Uterus (tissue), 4 donors: ENCODE measurements around the gene CADM4. TPM values are rescaled to one million over a fixed set of nuclear protein-coding genes. Genes with fewer than 3 reads are reported as not detected.

Experiments
- DNase-seq, 2 donors: peaks; one replicate each; pipeline ENCODE4 v3.0.0-alpha.2; 2019 to 2020
- H3K27ac ChIP-seq, 2 donors: fragments of 200-600 bp; sonication (generic); 1 replicate in 1 of 2; 2 replicates in 1 of 2; pipeline ENCODE4 v1.5.1; 2016 to 2018
- H3K27me3 ChIP-seq, 2 donors: fragments of 200-600 bp; sonication (generic); one replicate each; pipeline ENCODE4 v1.5.1; 2018 to 2019; ENCODE audit warnings: control low read depth in 1 of 2
- H3K36me3 ChIP-seq, 2 donors: fragments of 200-600 bp; sonication (generic); one replicate each; pipeline ENCODE4 v1.5.1; 2019; ENCODE audit warnings: control low read depth in 1 of 2
- H3K4me1 ChIP-seq, 2 donors: fragments of 200-600 bp; sonication (generic); one replicate each; pipeline ENCODE4 v1.5.1; 2018 to 2019; ENCODE audit warnings: control low read depth in 1 of 2
- H3K4me3 ChIP-seq, 2 donors: fragments of 200-600 bp; sonication (generic); 1 replicate in 1 of 2; 2 replicates in 1 of 2; pipeline ENCODE4 v1.5.1; 2018 to 2019; ENCODE audit warnings: mild to moderate bottlenecking in 1 of 2
- H3K9me3 ChIP-seq, 2 donors: fragments of 200-600 bp; sonication (generic); one replicate each; pipeline ENCODE4 v1.5.1; 2019; ENCODE audit warnings: control low read depth in 1 of 2
- CTCF ChIP-seq, 4 experiments: fragments of 200-600 bp in 2 of 4; fragments of 450-650 bp in 2 of 4; sonication (generic) in 2 of 4; IDR thresholded peaks; one replicate each; pipeline ENCODE4 v1.5.1; 2016 to 2019; ENCODE audit warnings: antibody characterized with exemption in 4 of 4, mild to moderate bottlenecking in 2 of 4, moderate library complexity in 1 of 4
- POLR2A ChIP-seq, 2 donors: fragments of 450-650 bp; IDR thresholded peaks; one replicate each; pipeline ENCODE4 v1.6.1; 2016; ENCODE audit warnings: antibody characterized with exemption in 2 of 2, mild to moderate bottlenecking in 1 of 2, moderate library complexity in 1 of 2
- intact Hi-C: fragments of 100-400 bp; cut with DNase I; formaldehyde crosslinking; loops from one replicate; pipeline ENCODE4 v1.15.1; 2023; ENCODE audit warnings: low total_unique reads
- total RNA-seq, 4 donors: library from RNA; depleted of rRNA in 3 of 4; stranded (reverse); fragments of >200 nt in 3 of 4; gene quantifications; one replicate each; pipeline versions ENCODE4 v1.1.0 to v1.2.4, GENCODE V29; 2014 to 2023
- donor health status: DM: yes; HTN: yes; CAD: no.

Gene CADM4
- total RNA-seq, 4 donors from 2014 or later: 2.1 to 18.6 (median 10.5) TPM

- H3K4me1 ChIP-seq: peaks cover 5 to 20% of the 10 kb centered on the region in 2 donors
- peak within 1 kb of the TSS; percentile 96 to 97 for H3K27ac ChIP-seq
- H3K4me3 ChIP-seq: peak within 1 kb of the TSS; percentile 59 to 64
- intact Hi-C loops: no loop called here
- H3K27me3 ChIP-seq: no peaks in the 10 kb centered on the region
- H3K36me3 ChIP-seq: no peaks in the 10 kb centered on the region
- no peaks in the 10 kb centered on the region for H3K9me3 ChIP-seq
- peak; percentile 100 for DNase-seq
- TF ChIP-seq CTCF (IDR thresholded peaks at IDR 0.05) (peak in 2 of 4 experiments; percentile 37 to 43), POLR2A (IDR thresholded peaks at IDR 0.05) (peak; percentile 80 to 89)
These were observed 43.4 kb downstream of the CADM4 start, which contains the start of the genes IRGQ and ZNF576 for GRCh38 chr19:43595999-43596841. TSS of gene IRGQ (minus strand) at chr19:43596134. CDS start at chr19:43595338, 796 bp downstream. TSS of gene ZNF576 (plus strand) at chr19:43596595. CDS start at chr19:43597109, 514 bp downstream.

GRCh38 chr19:43595605-43595998, 44.0 kb downstream of the CADM4 start:
- Histone ChIP-seq H3K4me1 (peaks cover 5 to 20% of the 10 kb centered on the region in 2 donors), H3K27ac (peak overlapping the region; percentile 87 to 97), H3K36me3 (no peaks in the 10 kb centered on the region), H3K9me3 (no peaks in the 10 kb centered on the region), H3K4me3 (peak overlapping the region; percentile 59 to 64), H3K27me3 (no peaks in the 10 kb centered on the region)
- no peak for DNase-seq
- TF ChIP-seq POLR2A (IDR thresholded peaks at IDR 0.05): no peak
- no peak for TF ChIP-seq CTCF (IDR thresholded peaks at IDR 0.05)
- intact Hi-C loops: no loop called here

- Histone ChIP-seq H3K9me3 (no peaks in the 10 kb centered on the region), H3K27me3 (no peaks in the 10 kb centered on the region), H3K27ac (peak overlapping the region; percentile 87 to 97), H3K4me3 (peak overlapping the region; percentile 59 to 64), H3K4me1 (peaks cover 5 to 20% of the 10 kb centered on the region in 2 donors), H3K36me3 (no peaks in the 10 kb centered on the region)
- peak in 3 of 4 experiments; percentile 30 to 49 (median 31) for TF ChIP-seq CTCF (IDR thresholded peaks at IDR 0.05)
- TF ChIP-seq POLR2A (IDR thresholded peaks at IDR 0.05): no peak
- intact Hi-C loops: no loop called here
- no peak for DNase-seq
These were observed 44.7 kb downstream of the CADM4 start for GRCh38 chr19:43594710-43595604.

- Histone ChIP-seq H3K4me1 (peaks cover 5 to 20% of the 10 kb centered on the region in 2 donors), H3K36me3 (no peaks in the 10 kb centered on the region), H3K9me3 (no peaks in the 10 kb centered on the region), H3K27me3 (no peaks in the 10 kb centered on the region), H3K4me3 (peak overlapping the region; percentile 59 to 64), H3K27ac (peak overlapping the region; percentile 10 to 87)
- intact Hi-C loops: no loop called here
- TF ChIP-seq POLR2A (IDR thresholded peaks at IDR 0.05) (no peak), CTCF (IDR thresholded peaks at IDR 0.05) (no peak)
- no peak for DNase-seq
These were observed 45.5 kb downstream of the CADM4 start for GRCh38 chr19:43594081-43594697.
